Measurements from ENCODE around the gene GP1BB.

- TF ChIP-seq MAFK (IDR thresholded peaks at IDR 0.05; ENCODE audit: low read depth, low read length): peak; percentile 19; the same call in 1 of the 2 replicates
- TF ChIP-seq, protein P1, sequence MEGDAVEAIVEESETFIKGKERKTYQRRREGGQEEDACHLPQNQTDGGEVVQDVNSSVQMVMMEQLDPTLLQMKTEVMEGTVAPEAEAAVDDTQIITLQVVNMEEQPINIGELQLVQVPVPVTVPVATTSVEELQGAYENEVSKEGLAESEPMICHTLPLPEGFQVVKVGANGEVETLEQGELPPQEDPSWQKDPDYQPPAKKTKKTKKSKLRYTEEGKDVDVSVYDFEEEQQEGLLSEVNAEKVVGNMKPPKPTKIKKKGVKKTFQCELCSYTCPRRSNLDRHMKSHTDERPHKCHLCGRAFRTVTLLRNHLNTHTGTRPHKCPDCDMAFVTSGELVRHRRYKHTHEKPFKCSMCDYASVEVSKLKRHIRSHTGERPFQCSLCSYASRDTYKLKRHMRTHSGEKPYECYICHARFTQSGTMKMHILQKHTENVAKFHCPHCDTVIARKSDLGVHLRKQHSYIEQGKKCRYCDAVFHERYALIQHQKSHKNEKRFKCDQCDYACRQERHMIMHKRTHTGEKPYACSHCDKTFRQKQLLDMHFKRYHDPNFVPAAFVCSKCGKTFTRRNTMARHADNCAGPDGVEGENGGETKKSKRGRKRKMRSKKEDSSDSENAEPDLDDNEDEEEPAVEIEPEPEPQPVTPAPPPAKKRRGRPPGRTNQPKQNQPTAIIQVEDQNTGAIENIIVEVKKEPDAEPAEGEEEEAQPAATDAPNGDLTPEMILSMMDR (conservative IDR thresholded peaks at IDR 0.05; ENCODE audit: low read depth, low read length): no peak
Observed at GRCh38 chr22:19691721-19692341, 31.5 kb upstream of the GP1BB start.

Measured in IMR-90 (cell line).